GM21619 (cell line): ENCODE measurements around the gene SUCLG2.
"Not testable (repeated sequence)": the region's sequence is repeated elsewhere in the genome, so short reads cannot be mapped to it uniquely, and the experiment has no call there.

Experiments used
- ATAC-seq: cut with Tn5 transposase; IDR thresholded peaks from one replicate; pipeline ENCODE4 v1.9.1; 2021; ENCODE audit not compliant: unreplicated experiment

SUCLG2 gene

DNA sequence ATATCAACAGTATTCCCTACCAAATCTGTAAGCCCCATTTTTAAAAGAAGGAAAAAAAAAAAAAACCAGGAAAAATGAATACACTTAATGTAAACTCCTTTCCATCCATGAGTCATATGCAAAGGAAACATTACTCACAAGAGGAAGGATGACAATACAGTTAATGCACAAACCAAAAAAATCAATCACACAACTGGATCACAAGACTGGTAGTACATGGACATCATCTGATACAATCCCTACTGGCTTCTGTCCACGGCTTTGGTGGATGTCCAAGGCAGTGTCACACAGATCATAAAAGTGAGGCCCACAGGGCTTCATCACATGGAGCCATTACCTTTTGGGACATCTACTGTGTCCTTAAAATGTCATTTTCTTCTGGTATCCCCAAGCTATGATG, 44.0 kb downstream of the SUCLG2 start:
- no peak for ATAC-seq

DNA sequence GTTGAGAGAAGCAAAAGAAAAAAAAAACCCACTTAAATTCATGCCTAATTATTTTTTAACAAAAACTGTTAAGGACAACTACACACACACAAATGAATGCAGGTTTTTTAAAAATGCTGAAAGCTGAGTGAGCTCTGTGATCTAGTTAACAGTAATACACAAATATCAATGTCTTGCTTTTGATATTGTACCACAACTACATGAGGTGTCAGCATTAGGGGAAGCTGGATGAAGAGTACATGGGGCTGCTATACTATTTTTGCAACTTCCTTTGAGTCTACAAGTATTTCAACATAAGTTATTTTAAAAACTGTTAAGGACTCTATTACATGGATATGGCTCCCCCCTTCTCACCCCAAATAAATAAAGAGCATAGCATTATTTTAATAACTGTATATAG, 44.7 kb downstream of the SUCLG2 start:
- ATAC-seq, result no peak

DNA sequence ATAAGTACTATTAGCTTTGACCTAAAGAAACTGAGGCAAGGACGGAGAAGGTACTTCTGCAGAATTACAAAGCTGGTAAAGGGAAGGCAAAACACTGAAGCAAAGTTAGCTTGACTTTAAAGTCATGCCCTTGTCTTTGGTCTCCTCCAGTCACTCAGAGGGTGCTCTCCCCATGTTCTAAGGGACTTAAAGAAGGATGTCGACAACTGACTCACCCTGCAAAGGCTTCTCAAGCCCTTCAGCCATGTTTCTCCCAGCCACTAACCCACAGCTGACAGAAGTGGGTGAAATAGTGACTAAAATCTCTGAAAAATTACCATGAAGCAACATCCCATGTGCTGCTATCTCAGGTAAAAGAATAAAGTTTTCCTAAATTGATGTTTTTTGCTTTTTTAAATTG, 46.4 kb downstream of the SUCLG2 start:
- no peak for ATAC-seq

DNA sequence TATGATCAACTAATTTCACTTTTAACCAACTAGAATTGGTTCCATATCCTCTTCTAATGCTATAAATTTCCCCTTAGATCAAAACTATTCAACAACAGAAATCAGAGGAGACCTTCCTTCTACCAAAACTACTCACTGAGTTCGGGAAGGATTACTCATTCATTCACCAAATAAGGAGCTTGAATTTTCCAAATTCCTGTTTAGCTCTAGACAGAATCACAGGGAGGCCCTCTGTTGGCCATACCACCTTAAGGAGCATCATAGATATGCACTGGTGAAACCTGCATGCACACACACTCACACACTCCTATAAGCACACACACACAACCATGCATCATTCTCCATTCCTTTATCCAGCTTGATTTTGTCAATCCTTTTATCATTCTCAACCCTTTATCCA, 49.0 kb downstream of the SUCLG2 start:
- ATAC-seq, result no peak

DNA sequence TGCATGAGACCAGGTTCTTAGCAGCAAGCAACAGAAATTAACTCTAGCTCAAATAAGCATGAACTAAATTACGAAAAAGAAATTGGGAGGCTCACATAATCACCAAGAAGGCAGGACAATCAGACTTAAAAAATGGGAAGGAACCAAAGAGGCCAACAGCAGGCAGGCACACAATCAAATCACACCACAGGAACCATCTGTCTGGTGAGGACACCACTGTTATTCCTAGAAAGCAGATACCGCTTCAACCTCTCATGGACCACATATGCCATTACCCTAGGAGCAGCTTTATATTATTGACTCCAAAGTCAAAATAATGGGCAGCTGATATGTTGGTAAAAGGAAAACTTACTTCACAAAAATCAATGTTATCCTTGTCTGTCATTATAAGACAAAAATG, 51.6 kb downstream of the SUCLG2 start:
- no peak for ATAC-seq

DNA sequence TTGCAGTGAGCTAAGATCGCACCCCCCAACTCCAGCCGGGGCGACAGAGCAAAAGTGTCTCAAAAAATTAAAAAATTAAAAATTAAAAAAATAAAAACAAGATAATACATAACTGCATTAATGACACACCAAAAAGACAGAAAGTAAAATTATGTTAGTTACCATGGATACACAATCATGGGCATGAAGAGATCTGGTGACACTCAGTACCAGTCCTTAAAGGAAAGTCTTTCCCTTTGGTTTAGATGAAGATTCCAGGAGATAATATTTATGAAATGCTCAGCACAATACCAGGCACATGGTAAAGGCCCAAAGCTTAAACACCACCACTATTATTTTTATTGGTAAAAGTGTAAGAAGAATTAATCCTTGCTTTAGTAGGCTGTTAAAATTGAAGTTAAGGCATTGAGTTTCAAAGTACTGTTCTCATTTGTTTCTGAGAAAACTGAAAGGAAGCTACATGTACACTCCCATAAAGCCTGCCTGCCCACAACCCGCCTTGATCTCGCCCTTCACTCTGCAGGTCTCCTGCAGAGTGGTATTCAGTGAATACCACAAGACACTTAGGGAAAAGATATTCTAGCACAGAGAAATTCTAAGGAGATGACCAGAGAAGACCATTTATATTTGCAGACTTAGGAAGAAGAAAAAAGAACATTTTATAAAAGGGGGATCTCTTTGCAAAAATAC, 52.3 kb downstream of the SUCLG2 start:
- ATAC-seq, result no peak

DNA sequence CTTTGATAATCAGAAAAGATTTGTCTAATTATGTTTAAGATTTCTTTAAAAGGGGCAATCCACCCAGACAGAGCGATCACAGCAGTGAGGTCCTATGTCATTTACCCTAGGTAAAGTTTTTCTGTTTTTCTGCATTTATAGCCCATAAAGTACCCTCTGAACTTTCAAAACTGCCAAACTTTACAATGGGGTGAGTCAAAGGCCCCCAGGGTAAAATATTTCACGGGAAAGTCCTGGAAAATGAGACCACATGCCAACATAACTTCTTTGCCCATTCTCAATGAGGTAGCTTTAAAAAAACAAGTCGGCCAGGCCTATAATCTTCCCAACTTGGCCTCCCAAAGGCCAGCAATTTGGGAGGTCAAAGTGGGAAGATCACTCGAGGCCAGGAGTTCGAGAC, 53.0 kb downstream of the SUCLG2 start:
- no peak for ATAC-seq

DNA sequence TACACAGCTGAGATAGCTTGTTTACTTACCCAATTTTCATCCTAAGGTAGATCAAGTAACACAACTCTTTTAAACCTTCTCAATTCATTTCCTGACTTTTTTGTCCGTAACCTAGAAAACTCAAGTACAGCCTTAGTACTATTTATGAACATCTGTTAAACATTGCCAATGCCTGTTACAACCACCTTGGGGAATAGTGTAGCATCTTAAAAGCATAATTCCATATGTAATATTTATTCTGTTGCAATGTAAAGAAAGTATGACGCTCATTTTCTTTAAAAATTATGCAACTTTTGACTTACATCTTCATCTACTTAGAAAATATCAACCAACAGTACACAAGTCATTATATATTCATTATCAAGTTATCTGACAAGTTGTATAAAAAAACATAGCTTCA, 54.6 kb downstream of the SUCLG2 start:
- no peak for ATAC-seq

DNA sequence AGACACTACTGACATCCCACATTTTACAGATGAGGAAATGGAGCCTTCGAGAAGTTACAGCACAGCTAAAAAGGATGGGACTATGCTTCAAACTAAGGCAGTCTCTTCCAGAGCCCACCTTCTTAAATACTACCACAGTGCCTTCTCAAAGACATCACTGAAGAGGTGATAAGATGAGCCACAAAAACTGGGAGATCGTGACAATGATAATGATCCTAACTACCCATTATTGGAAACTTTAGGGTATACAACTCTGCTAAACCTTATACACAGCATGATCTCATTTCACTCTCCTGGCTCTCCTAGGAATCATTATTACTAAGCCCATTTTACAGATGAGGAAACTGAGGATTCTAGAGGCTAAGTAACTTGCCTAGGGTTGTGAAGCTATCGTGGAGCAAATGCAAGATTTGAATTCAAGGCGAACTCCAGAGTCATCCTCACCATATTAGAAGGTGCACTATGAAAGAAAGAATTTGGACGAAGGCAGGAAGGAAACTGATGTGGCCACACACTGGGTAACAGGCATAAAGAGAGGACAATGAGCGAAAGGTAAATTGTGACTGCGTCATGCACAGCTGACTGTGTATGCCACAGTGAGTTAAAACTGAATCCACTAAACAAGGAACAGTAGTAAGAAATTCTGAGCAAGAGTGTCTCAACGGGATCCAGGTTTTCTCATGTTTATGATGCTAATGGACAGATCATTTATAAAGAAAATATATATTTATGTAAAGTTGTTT, 55.4 kb downstream of the SUCLG2 start:
- ATAC-seq, result no peak

DNA sequence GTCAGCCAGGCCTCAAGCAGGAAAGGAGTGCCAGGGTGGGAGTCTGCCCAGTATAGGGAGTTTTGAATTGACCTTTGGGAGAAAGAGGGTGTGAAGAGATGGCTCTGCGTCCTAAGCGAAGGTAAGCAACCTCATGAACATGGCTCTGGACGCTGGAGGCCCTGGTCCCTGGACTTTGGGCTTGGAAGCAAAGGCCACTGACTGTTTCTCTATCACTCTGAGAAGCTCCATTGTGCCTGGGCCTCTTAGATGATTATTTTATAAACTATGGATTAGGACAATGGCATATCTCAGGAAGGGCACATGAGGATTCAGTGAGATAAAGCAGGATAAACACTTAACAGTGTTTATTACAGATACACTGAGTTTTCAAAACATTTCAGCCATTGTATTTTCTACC, 59.0 kb downstream of the SUCLG2 start:
- no peak for ATAC-seq

DNA sequence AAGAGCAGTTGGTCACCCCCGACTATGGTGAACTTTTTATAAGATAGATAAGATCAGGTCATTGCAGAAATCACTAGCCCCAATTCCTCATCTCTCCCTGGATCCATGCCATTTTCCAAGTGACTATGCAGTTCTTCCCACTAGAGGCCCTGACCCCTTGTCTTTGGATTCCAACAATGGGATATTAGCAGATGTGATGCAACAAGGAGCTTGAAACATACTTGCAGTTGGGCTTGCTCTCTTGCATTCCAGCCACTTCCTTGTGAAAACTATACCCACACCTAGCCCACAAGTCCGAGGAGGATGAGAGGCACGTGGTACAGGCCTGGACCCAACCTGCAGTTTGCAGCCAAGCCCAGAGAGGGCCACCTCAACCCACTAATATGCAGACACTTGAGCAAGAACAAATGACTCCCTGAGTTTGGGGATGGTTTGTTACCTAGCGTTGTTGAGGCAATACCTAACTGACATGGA, 60.6 kb downstream of the SUCLG2 start:
- ATAC-seq, result no peak

DNA sequence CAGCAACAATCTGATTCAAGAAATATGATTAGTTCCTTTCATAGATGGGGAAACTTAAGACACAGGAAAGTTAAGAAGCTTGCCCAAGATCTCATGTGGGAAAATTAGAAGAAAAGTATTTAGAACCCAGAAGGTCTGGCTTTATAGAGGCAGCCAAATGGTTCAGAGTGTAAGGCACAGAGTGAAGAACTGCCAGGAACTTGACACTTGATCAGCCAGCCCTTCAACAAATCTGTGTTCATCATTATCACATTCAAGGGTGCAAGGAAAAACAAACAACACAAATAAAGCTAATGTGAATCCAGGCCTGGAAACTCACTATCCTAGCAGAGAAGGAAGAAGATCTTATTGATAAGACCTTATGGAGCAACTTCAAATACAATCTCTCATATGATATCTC, 62.4 kb downstream of the SUCLG2 start:
- ATAC-seq, result no peak

DNA sequence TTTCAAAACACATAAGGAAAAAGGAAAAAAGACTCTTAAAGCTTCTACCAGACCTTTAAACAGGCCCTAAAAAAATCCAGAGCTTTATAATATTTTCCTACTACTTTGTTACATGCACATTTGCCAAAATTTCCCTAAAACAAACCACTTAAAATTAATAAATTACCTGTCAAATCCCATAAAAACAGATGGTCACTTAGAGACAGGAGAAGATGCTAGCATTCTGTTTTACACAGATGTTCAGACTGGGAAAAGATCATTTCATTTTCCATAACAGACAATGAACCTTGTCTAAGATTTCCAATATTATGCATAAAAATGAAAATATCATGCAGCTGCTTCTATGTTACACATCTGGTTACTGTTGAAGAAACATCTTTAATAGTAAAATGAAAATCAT, 66.6 kb downstream of the SUCLG2 start:
- no peak for ATAC-seq

DNA sequence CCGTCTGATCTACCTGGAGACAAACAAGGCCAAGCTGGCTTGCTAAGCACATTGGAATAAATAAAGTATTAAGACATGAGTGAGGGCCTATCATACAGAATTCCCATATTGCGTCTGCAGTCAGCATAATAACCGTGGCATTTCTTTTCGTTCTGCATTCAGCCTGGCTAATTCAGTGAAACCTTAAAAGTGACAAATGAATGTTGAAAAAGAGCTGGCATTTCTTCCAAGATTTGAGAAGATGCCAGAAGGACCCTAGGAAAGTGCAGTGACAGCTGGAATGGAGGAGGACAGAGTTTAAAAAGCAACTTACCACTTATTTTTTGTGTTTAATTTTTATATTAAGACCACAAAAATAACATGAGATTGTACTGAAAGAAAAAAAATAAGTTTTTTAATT, 67.1 kb downstream of the SUCLG2 start:
- ATAC-seq, result no peak

DNA sequence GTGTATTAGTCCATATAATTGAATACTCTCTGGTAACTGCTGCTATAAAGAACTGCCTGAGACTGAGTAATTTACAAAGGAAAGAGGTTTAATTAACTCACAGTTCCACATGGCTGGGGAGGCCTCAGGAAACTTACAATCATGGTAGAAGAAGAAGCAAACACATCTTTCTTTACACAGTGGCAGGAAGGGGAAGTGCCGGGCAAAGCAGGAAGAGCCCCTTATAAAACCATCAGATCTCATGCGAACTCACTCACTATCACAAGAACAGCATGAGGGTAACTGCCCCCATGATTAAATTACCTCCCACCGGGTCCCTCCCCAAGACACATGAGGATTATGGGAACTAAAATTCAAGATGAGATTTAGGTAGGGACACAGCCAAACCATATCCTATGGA, 69.8 kb downstream of the SUCLG2 start:
- ATAC-seq, result not testable (repeated sequence)

DNA sequence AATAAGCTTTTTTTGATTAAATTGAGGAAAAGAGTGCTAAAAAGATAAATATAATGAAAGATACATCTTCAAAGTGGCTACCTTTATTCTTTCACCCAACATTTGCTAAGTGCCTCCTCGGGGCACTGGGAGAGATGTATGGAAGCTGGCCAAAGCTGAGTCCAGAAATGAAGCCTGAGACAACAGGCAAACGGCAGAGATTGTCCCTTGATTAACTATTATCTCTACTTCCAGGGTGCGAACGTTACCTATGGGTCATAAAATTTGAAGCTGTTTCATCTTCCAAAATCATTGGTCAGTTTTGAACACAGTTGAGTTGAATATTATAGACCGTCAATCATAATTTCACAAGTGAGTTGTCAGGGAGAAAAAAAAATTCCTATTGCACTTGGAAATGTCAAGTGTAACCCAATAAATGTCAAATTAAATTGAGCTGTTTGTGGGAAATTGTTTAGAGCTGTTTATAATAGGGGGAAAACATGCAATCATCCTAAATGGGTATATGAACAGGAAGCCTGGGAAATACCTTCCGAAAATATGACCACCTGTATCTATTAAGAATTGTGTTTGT, 73.9 kb downstream of the SUCLG2 start:
- no peak for ATAC-seq

DNA sequence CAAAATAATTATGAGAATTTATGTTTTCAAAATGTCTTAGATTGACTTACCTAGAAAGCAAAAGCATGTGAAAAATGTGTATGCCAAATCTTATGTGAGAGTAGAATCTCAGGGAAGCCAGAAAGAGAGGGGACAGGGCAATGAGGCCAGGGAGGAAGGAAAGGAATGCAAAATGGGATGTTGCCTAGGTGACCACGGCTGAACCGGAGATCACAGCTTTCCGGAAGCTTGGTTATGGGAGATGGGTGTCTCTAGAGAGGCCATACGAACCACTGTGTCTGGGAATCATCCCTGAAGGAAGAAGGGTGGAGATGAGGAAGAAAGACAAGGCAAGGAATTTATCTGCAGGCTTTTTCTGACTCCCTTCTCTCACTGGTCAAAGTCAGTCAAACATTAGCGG, 76.0 kb downstream of the SUCLG2 start:
- no peak for ATAC-seq

DNA sequence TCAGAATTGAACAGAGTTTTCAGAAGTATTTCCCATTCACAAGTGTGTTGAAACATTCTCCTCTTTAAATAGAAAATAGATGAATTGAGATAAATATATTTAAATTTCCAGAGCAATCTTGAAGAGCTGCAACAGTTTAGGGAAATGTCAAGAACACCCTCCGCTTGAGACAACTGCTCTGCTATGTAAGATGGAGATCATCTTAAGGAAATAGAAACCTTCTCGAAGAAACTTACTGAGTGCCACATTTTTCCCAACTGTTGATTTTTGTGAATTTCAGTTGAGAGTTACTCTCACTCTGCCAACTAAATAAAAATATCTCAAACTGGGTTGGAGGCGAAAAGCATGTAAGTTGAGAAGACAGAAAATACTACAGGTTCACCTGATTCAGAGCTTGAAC, 78.0 kb downstream of the SUCLG2 start:
- ATAC-seq, result no peak

DNA sequence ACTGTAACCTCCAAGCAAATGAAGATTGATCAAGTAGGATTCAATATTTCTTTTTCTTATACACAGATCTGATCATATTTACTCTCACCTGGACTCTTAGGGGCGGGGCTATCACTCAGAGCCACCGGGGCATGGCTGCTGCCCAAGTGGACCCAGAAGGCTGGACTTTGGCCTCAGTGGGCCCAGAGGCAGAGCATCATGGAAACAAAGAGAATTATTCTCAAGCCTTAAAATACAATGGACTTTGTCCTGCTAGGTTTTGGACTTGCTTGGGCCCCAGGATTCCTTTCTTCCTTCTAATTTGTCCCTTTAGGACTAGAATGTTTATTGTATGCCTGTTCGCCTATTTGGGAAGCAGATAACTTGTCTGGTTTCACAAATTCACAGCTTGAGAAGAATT, 85.1 kb downstream of the SUCLG2 start:
- no peak for ATAC-seq

DNA sequence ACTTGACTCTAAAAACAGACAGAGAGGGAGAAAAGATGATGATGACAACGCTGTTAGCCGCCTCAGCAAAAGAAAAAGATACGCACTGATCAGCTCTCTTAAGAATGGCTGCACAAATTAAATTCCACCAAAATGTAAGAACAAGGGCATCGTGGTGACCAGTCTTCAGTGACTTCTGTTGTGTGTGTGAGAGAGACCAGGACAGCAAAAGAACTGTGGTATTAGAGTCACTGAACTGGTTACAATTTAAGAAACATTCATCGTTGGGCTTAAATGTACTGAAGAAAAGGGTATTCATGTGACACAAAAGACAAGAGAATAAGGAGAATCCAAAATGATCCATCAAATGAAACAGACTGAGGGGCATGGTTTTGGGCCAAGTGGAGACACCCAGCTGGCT, 86.5 kb downstream of the SUCLG2 start:
- ATAC-seq, result no peak

DNA sequence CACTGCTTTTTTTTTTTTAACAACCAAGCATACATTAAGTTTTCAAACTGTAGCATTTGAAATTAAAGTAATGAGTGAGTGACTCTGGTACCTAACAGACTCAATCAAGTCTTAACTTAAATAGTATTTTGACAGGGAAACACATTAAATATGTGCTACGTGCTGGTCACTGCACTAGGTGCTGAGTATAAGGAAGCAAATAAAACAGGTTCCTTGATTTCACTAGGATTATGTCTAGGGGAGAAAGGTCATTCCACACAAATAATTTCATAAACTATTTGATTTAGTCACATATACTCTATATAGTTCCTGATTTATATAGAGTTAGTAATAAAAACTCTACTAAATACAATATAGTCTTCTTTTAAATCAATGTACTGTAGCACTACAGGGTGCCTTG, 89.4 kb downstream of the SUCLG2 start:
- no peak for ATAC-seq

DNA sequence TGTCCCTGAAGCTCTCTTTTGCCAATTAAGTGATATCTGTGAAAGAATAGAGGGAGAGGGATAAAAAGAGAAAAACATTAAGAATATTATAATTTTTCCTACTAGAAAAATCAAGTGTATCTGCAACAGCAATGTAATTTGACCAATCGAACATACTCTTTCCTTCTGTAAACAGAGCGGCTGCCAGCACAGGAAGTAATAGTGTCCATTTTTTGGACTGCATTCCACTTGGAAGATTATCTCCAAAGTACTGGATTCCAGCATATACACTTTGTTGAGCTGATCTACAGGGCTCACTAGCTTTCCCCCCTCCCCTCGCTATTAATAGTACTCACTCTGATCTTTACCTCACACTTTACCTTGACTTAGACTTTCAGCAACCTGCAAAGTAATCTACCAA, 90.4 kb downstream of the SUCLG2 start:
- ATAC-seq, result no peak
